ENCODE data around the gene FHAD1.

The FHAD1 gene

DNA sequence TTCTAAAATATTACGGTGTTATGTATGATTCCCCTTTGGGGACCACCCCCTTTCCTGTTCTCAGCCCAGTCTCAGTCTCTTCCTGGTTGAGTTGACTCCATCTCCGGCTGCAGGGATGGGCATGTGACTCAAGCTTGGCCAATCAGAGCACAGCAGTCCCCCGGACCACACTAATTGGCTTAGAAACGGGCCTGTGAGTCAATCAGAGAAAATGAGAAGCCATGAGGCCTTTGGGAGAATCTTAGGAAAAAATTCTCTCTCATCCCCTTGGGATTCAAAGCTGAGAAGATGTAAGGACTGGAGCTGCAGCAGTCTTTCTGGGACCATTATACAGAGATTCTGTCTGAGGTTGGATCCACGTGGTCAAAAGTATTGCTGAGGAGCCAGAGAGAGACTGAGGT lies 10.7 kb upstream of the FHAD1 start:
- no peak overlapping the region for H3K4me3 ChIP-seq (ENCODE audit: low read depth, low read length)
- DNase-seq (ENCODE audit: low read depth): no peak
- TF ChIP-seq, protein P1, sequence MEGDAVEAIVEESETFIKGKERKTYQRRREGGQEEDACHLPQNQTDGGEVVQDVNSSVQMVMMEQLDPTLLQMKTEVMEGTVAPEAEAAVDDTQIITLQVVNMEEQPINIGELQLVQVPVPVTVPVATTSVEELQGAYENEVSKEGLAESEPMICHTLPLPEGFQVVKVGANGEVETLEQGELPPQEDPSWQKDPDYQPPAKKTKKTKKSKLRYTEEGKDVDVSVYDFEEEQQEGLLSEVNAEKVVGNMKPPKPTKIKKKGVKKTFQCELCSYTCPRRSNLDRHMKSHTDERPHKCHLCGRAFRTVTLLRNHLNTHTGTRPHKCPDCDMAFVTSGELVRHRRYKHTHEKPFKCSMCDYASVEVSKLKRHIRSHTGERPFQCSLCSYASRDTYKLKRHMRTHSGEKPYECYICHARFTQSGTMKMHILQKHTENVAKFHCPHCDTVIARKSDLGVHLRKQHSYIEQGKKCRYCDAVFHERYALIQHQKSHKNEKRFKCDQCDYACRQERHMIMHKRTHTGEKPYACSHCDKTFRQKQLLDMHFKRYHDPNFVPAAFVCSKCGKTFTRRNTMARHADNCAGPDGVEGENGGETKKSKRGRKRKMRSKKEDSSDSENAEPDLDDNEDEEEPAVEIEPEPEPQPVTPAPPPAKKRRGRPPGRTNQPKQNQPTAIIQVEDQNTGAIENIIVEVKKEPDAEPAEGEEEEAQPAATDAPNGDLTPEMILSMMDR (IDR thresholded peaks at IDR 0.05; ENCODE audit: low read depth, low read length, missing control alignments): no peak

DNA sequence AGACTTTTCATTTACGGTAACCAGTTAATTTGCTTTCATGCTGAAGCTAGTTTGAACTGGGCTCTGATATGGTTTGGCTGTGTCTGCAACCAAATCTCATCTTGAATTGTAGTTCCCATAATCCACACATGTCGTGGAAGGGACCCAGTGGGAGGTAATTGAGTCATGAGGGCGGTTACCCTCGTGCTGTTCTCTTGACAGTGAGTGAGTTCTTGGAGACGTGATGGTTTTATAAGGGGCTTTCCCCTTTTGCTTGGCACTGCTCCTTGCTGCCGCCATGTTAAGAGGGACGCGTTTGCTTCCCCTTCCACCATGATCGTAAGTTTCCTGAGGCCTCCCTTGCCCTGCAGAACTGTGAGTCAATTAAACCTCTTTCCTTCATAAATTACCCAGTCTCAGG lies 10.3 kb upstream of the FHAD1 start:
- no peak overlapping the region for H3K4me3 ChIP-seq (ENCODE audit: low read depth, low read length)
- TF ChIP-seq, protein P1 (IDR thresholded peaks at IDR 0.05; ENCODE audit: low read depth, low read length, missing control alignments): no peak

GRCh38 chr1:15238789-15239188 lies 8.2 kb upstream of the FHAD1 start:
- no peak for DNase-seq (ENCODE audit: low read depth)
- TF ChIP-seq, protein P1 (IDR thresholded peaks at IDR 0.05; ENCODE audit: low read depth, low read length, missing control alignments): no peak
- no peak overlapping the region for H3K4me3 ChIP-seq (ENCODE audit: low read depth, low read length)

More for the DNA sequence above, 10.3 kb upstream of the FHAD1 start:
- no peak for DNase-seq (ENCODE audit: low read depth)

DNA sequence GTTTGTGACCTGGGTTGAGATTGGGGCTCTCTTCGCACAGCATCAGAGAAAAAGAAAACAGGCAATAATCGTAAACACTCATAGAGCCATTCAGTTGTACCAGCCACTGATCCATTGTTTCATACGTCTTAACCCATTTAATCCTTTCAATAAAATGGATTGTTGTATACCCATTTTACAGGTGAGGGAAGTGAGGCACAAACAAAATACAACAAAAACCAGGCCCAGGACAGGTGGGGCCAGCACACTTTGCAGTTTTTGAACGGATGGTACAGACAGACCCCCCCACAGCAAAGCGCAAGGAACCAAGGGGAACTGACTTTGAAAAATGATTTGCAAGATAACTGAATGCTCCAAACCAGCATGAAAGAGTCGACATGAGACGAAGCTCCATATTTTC lies 4.3 kb upstream of the FHAD1 start:
- DNase-seq (ENCODE audit: low read depth): no peak
- no peak overlapping the region for H3K4me3 ChIP-seq (ENCODE audit: low read depth, low read length)
- TF ChIP-seq, protein P1 (IDR thresholded peaks at IDR 0.05; ENCODE audit: low read depth, low read length, missing control alignments): no peak

- DNase-seq (ENCODE audit: low read depth): no peak
- TF ChIP-seq, protein P1 (IDR thresholded peaks at IDR 0.05; ENCODE audit: low read depth, low read length, missing control alignments): no peak
- no peak overlapping the region for H3K4me3 ChIP-seq (ENCODE audit: low read depth, low read length)
Measured at GRCh38 chr1:15243275-15244043, 3.6 kb upstream of the FHAD1 start.

DNA sequence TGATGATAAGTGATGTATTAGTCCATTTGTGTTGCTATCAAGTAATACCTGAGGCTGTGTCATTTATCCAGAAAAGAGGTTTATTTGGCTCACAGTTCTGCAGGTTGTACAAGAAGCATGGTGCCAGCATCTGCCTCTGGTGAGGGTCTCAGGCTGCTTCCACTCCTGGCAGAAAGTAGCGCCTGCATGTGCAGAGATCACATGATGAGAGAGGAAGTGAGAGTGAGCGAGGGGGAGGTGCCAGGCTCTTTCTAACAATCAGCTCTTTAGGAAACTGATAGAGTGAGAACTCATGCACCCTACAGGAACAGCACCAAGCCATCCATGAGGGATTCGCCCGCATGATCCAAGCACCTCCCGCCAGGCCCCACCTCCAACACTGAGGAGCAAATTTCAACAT lies 2.2 kb upstream of the FHAD1 start:
- no peak for DNase-seq (ENCODE audit: low read depth)
- TF ChIP-seq, protein P1 (IDR thresholded peaks at IDR 0.05; ENCODE audit: low read depth, low read length, missing control alignments): no peak

More for the DNA sequence above, 2.2 kb upstream of the FHAD1 start:
- H3K4me3 ChIP-seq (ENCODE audit: low read depth, low read length): no peak overlapping the region

Data from GM12864 (cell line).